GM06990 (cell line): ENCODE measurements around the gene BNC2.

ENCODE experiments used
- DNase-seq: peaks from one replicate; pipeline ENCODE4 v3.0.0-alpha.2; 2011; ENCODE audit not compliant: insufficient read length; ENCODE audit errors: extremely low read depth
- H3K27me3 ChIP-seq: replicated peaks from 2 replicates; pipeline ENCODE4 v1.6.0; 2011; ENCODE audit warnings: low read length; ENCODE audit not compliant: control insufficient read depth, insufficient read depth
- H3K36me3 ChIP-seq: 2 replicates; pipeline ENCODE4 v1.5.1; 2011; ENCODE audit warnings: low read length; ENCODE audit not compliant: control insufficient read depth, insufficient read depth
- H3K4me3 ChIP-seq: replicated peaks from 2 replicates; pipeline ENCODE4 v1.5.1; 2011; ENCODE audit warnings: low read depth, mild to moderate bottlenecking, control low read depth, low read length
- TF ChIP-seq, protein P1 (sequence below): IDR thresholded peaks from 2 replicates; pipeline ENCODE4 v1.5.1; 2011; ENCODE audit warnings: low read length, control low read depth, mild to moderate bottlenecking, inconsistent platforms; ENCODE audit not compliant: insufficient read depth, poor library complexity, severe bottlenecking

BNC2 gene

DNA sequence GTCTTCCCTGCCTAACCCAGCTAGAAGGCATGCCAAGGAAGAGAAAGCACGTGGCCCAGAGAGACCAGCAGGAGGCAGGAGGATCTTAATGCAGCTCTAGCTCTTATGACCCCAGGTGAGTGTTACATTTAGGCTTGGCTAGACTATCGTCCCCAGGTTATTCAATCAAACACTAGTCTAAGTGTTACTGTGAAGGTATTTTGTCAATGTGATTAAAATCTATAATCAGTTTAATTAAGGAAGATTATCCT lies 483.7 kb downstream of the BNC2 start:
- Histone ChIP-seq H3K27me3 (no peaks in the 10 kb centered on the region), H3K36me3 (no peaks in the 10 kb centered on the region), H3K4me3 (no peak overlapping the region)
- TF ChIP-seq, protein P1, sequence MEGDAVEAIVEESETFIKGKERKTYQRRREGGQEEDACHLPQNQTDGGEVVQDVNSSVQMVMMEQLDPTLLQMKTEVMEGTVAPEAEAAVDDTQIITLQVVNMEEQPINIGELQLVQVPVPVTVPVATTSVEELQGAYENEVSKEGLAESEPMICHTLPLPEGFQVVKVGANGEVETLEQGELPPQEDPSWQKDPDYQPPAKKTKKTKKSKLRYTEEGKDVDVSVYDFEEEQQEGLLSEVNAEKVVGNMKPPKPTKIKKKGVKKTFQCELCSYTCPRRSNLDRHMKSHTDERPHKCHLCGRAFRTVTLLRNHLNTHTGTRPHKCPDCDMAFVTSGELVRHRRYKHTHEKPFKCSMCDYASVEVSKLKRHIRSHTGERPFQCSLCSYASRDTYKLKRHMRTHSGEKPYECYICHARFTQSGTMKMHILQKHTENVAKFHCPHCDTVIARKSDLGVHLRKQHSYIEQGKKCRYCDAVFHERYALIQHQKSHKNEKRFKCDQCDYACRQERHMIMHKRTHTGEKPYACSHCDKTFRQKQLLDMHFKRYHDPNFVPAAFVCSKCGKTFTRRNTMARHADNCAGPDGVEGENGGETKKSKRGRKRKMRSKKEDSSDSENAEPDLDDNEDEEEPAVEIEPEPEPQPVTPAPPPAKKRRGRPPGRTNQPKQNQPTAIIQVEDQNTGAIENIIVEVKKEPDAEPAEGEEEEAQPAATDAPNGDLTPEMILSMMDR, result no peak
- no peak for DNase-seq

DNA sequence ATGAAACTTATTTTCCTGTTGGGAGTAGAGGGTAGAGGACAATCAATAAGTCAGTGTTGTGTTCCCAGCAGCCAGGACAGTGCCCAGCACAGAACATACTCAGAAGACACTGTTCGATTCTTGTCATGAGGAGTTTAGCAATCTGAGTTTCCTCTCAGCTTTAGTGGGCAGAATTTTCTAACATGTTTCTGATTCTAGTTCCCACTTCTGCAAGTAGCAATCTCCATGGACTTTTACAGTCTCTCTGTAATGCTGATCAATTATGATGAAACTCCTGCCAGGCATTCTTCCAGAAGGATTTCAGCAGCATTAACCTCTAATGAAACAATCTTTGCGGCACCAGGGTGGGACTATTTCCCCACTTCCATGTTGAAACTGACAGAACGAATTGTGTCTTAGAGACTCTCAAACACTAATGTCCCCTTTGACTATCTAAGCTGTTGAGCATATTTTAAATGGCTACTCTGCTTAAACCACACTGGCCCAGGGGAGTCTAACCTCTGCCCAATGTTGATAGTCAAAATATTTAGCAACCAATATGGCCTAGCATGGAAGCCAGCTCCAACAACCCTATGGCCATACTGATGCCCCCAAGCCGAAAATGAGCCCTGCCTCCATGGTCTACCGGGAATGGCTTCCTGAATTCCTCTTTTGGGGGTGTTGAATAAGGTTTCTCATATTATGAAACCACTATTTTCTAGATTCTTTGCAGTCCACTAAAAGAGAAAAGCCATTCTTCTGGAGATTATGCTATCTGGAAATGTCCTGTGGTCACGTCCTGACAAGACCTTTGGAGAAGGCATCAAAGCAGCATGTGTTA lies 484.3 kb downstream of the BNC2 start:
- DNase-seq, result no peak

DNA sequence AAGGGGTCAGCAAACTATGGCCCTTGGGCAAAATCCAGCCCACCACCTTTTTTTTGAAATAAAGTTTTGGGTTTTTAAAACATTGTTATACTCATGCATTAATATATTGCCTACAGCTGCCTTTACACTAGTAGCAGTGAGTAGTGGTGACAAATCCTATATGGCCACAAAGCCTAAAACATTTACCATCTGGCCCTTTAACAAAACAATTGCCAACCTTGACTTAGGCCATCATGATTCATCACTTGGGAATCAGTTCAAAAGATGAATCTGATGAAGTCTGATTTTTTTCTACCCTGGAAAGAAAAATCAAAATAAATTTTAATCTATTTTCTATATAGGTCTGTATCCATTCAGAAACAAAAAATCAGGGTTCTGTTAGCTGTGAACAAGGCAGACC lies 484.9 kb downstream of the BNC2 start:
- Histone ChIP-seq H3K27me3 (no peaks in the 10 kb centered on the region), H3K36me3 (no peaks in the 10 kb centered on the region), H3K4me3 (no peak overlapping the region)
- TF ChIP-seq, protein P1, result no peak
- no peak for DNase-seq

More for the DNA sequence above, 484.3 kb downstream of the BNC2 start:
- TF ChIP-seq, protein P1, result no peak
- Histone ChIP-seq H3K36me3 (no peaks in the 10 kb centered on the region), H3K4me3 (no peak overlapping the region), H3K27me3 (no peaks in the 10 kb centered on the region)

DNA sequence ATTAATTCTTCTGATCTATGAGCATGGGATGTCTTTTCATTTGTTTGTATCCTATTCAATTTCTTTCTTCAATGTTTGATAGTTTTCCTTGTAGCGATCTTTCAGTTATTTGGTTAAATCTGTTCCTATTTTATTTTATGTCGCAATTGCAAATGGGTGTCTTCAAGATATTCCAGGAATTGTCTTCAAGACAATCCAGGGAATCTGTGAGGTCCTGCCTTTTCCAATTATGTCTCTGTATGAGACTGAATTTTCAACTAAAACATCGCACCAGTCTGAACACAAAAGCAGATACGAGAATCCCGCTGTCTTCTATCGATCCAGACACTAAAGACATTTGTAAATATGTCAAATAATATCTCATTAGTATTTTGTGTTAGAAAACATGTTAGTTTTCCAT lies 485.5 kb downstream of the BNC2 start:
- no peaks in the 10 kb centered on the region for H3K36me3 ChIP-seq
- TF ChIP-seq, protein P1, result no peak
- H3K4me3 ChIP-seq, result no peak overlapping the region
- no peak for DNase-seq
- H3K27me3 ChIP-seq, result no peaks in the 10 kb centered on the region

DNA sequence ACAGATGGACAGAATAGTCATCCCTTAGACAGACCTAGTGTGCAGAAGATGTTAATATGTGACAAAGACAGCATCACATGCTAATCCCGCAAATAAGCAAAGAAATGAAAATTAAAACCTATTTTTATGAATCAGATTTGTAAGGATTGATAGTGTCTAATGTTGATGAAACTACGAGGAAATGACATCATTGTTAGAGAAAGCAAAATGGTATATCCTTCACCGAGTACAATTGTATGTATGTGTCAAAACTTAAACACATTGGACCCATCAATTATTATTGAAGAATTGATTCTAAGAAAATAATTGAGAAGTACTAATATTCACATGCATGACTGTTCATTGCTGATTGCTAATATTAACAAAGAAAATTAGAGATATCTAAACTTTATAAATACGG lies 493.2 kb downstream of the BNC2 start:
- TF ChIP-seq, protein P1, result no peak
- H3K36me3 ChIP-seq, result no peaks in the 10 kb centered on the region
- H3K27me3 ChIP-seq, result no peaks in the 10 kb centered on the region
- no peak for DNase-seq
- no peak overlapping the region for H3K4me3 ChIP-seq

DNA sequence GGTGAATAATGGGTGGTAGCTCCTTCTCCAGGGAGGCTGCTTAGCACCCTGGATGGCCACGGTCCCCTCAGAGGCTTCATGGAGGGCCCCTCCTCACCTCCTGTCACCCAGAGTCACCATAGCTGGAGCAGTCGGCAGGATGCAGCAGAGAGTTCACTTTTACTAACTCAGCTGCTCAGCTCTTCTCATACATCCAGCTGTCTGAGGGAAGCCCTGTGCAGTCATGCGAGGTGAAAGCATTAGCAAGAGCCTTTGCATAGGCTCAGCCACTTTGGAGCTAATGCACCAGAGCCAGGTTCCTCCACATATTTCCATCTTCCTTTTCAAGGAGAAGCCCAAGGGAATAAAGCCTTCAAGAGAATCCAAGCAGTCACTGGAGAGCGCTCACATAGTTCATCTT lies 499.2 kb downstream of the BNC2 start:
- TF ChIP-seq, protein P1, result peak; percentile 34
- DNase-seq, result peak; percentile 9
- no peaks in the 10 kb centered on the region for H3K27me3 ChIP-seq
- no peak overlapping the region for H3K4me3 ChIP-seq
- no peaks in the 10 kb centered on the region for H3K36me3 ChIP-seq
